Regular cardiac myocyte (primary cell): ENCODE measurements around the gene PKN3. TPM values are rescaled to one million over a fixed set of nuclear protein-coding genes. Genes with fewer than 3 reads are reported as not detected.

ENCODE experiments used
- total RNA-seq: library from RNA; depleted of rRNA; stranded (reverse); fragments of >200 nt; gene quantifications from 2 replicates; pipeline ENCODE4 v1.2.3, GENCODE V29; 2014

The PKN3 gene
- 0.28 and 1.7 TPM in 2 replicates for total RNA-seq

GRCh38 chr9:128702445-128702948 is at the start of gene PKN3:
TSS of gene PKN3 (plus strand) at chr9:128702503. CDS start at chr9:128702916, 413 bp downstream.

GRCh38 chr9:128656416-128657343 is 45.6 kb upstream of the PKN3 start, which contains the start of gene DYNC2I2:
TSS of gene DYNC2I2 (minus strand) at chr9:128656847. CDS start at chr9:128656726, 121 bp downstream.

GRCh38 chr9:128688501-128689292 is 13.6 kb upstream of the PKN3 start, which contains the start of gene SET:
TSS of gene SET (plus strand) at chr9:128689222. CDS start at chr9:128689583, 361 bp downstream.

GRCh38 chr9:128723866-128724743 is 21.8 kb downstream of the PKN3 start, which contains the start of gene ZDHHC12:
TSS of gene ZDHHC12 (minus strand) at chr9:128724127. CDS start at chr9:128724093, 34 bp downstream.

Other genes with a start within 250 kb of the PKN3 start
- 30.7 and 73.8 TPM in 2 replicates for gene ODF2, start 246.5 kb upstream of the PKN3 start, total RNA-seq
- 22.3 and 44.5 TPM in 2 replicates for gene GLE1, start 197.8 kb upstream of the PKN3 start, total RNA-seq
- gene SPTAN1, start 149.9 kb upstream of the PKN3 start, total RNA-seq, result 225 and 309 TPM in 2 replicates
- gene DYNC2I2, start 45.7 kb upstream of the PKN3 start, total RNA-seq, result 27.9 and 81.9 TPM in 2 replicates
- 352 and 608 TPM in 2 replicates for gene SET, start 13.3 kb upstream of the PKN3 start, total RNA-seq
- gene ZDHHC12, start 21.6 kb downstream of the PKN3 start, total RNA-seq, result 22.6 and 39.9 TPM in 2 replicates
- gene ZER1, start 69.4 kb downstream of the PKN3 start, total RNA-seq, result 14.8 and 21.1 TPM in 2 replicates
- 9.3 and 12.5 TPM in 2 replicates for gene TBC1D13, start 84.8 kb downstream of the PKN3 start, total RNA-seq
- gene ENDOG, start 116.0 kb downstream of the PKN3 start, total RNA-seq, result 14.9 and 35.1 TPM in 2 replicates
- 10.4 and 26.3 TPM in 2 replicates for gene SPOUT1, start 127.3 kb downstream of the PKN3 start, total RNA-seq
- gene KYAT1, start 179.4 kb downstream of the PKN3 start, total RNA-seq, result 5.4 and 8.4 TPM in 2 replicates
- 30.2 and 63.1 TPM in 2 replicates for gene LRRC8A, start 179.6 kb downstream of the PKN3 start, total RNA-seq
- gene PHYHD1, start 218.5 kb downstream of the PKN3 start, total RNA-seq, result 5.0 and 5.9 TPM in 2 replicates
- 24.0 and 35.3 TPM in 2 replicates for gene DOLK, start 245.1 kb downstream of the PKN3 start, total RNA-seq
- 24.5 and 46.2 TPM in 2 replicates for gene NUP188, start 245.2 kb downstream of the PKN3 start, total RNA-seq